Endothelial cell of umbilical vein (primary cell): ENCODE measurements around the gene TRPM1. TPM values are rescaled to one million over a fixed set of nuclear protein-coding genes. Genes with fewer than 3 reads are reported as not detected.
A peak's percentile ranks its signal among the peaks of the same experiment; 100 is the strongest.

Experiments used
- BruUV-seq: library from RNA; stranded (reverse); fragments of 400-500 nt; replicated peaks from 2 replicates; lab custom pipeline; 2021; lab: Mats Ljungman, UMichigan
- CTCF ChIA-PET: fragments of 300-600, 350-600 bp; sonication (Branson Sonifier 250); formaldehyde crosslinking; loops from one replicate; lab custom pipeline; 2021; ENCODE audit warnings: antibody characterized with exemption, inconsistent platforms; lab: Charles Lee
- POLR2A ChIA-PET: fragments of 300-600, 350-600 bp; sonication (Branson Sonifier 250); formaldehyde crosslinking; loops from one replicate; lab custom pipeline; 2021; ENCODE audit warnings: antibody characterized with exemption, inconsistent platforms; lab: Charles Lee
- DNase-seq: peaks from one replicate; pipeline ENCODE4 v3.0.0-alpha.2; 2011; ENCODE audit warnings: low read depth, low spot score
- FAIRE-seq: peaks from 2 replicates; lab custom pipeline; 2011; peaks lifted over from hg19 to GRCh38; lab: Jason Lieb, UNC
- H2AFZ ChIP-seq: 2 replicates; pipeline ENCODE4 v1.6.0; 2012; ENCODE audit warnings: low read depth, low read length, control low read depth, inconsistent platforms
- H3K27ac ChIP-seq: 2 replicates; pipeline ENCODE4 v1.5.1; 2011; ENCODE audit warnings: low read depth, mild to moderate bottlenecking, control low read depth, low read length, moderate library complexity; ENCODE audit not compliant: insufficient read depth
- H3K27me3 ChIP-seq, 2 experiments: 2 replicates each; pipeline versions ENCODE4 v1.6.0 to v1.6.1; 2011; ENCODE audit warnings: low read length in 2 of 2, mixed read lengths in 1 of 2; ENCODE audit not compliant: control insufficient read depth in 2 of 2, insufficient read depth in 2 of 2
- H3K36me3 ChIP-seq, 2 experiments: 2 replicates in 1 of 2; 3 replicates in 1 of 2; pipeline ENCODE4 v1.5.1; 2011; ENCODE audit warnings: low read length in 2 of 2, mild to moderate bottlenecking in 1 of 2, moderate library complexity in 1 of 2; ENCODE audit not compliant: control insufficient read depth in 2 of 2, insufficient read depth in 2 of 2; ENCODE audit errors: extremely low read depth in 1 of 2
- H3K4me1 ChIP-seq: 3 replicates; pipeline ENCODE4 v1.5.1; 2011; ENCODE audit warnings: mild to moderate bottlenecking, low read length; ENCODE audit not compliant: control insufficient read depth, insufficient read depth; ENCODE audit errors: extremely low read depth
- H3K4me2 ChIP-seq: 2 replicates; pipeline ENCODE4 v1.6.1; 2011; ENCODE audit warnings: low read length, control low read depth, mixed read lengths; ENCODE audit not compliant: insufficient read depth
- H3K4me3 ChIP-seq, 3 experiments: fragments of 200-600 bp in 1 of 3; sonication (generic), shearing (Covaris generic) in 1 of 3; replicated peaks in 1 of 3; 2 replicates each; pipeline ENCODE4 v1.5.1; 2011 to 2016; ENCODE audit warnings: control low read depth in 3 of 3, low read length in 3 of 3, mild to moderate bottlenecking in 2 of 3, inconsistent platforms in 1 of 3, low read depth in 1 of 3, moderate library complexity in 1 of 3; ENCODE audit not compliant: insufficient read depth in 1 of 3
- H3K79me2 ChIP-seq: 2 replicates; pipeline ENCODE4 v1.6.0; 2012; ENCODE audit warnings: low read length, inconsistent platforms; ENCODE audit not compliant: control insufficient read depth, insufficient read depth
- H3K9ac ChIP-seq: replicated peaks from 2 replicates; pipeline ENCODE3; 2011; ENCODE audit warnings: low read length, control low read depth; ENCODE audit not compliant: insufficient read depth; ENCODE audit errors: extremely low read depth
- H3K9me1 ChIP-seq: replicated peaks from 3 replicates; pipeline ENCODE4 v1.6.0; 2011; ENCODE audit warnings: mild to moderate bottlenecking, low read length; ENCODE audit not compliant: control insufficient read depth, insufficient read depth; ENCODE audit errors: extremely low read depth
- H3K9me3 ChIP-seq: replicated peaks from 2 replicates; pipeline ENCODE4 v1.5.1; 2012; ENCODE audit warnings: low read length, inconsistent platforms; ENCODE audit not compliant: control insufficient read depth, insufficient read depth
- H4K20me1 ChIP-seq: replicated peaks from 2 replicates; pipeline ENCODE3; 2011; ENCODE audit warnings: mild to moderate bottlenecking, low read length; ENCODE audit not compliant: control insufficient read depth, insufficient read depth; ENCODE audit errors: extremely low read depth
- CTCF ChIP-seq, 2 donors: IDR thresholded peaks; 1 replicate in 1 of 2; 2 replicates in 1 of 2; pipeline ENCODE4 v1.5.1; 2011; ENCODE audit warnings: low read length in 2 of 2, mild to moderate bottlenecking in 2 of 2, moderate library complexity in 2 of 2, control low read depth in 1 of 2, inconsistent platforms in 1 of 2, low read depth in 1 of 2; ENCODE audit not compliant: insufficient read depth in 1 of 2; ENCODE audit errors: extremely low read depth in 1 of 2
- EZH2 ChIP-seq: IDR thresholded peaks from 2 replicates; pipeline ENCODE4 v1.6.1; 2012; ENCODE audit warnings: borderline replicate concordance, low read depth, mild to moderate bottlenecking, moderate library complexity, low read length, inconsistent platforms; ENCODE audit not compliant: severe bottlenecking
- FOS ChIP-seq: IDR thresholded peaks from 2 replicates; pipeline ENCODE4 v1.6.1; 2011; ENCODE audit warnings: mild to moderate bottlenecking, low read length, moderate library complexity, borderline replicate concordance; ENCODE audit not compliant: insufficient read depth
- GATA2 ChIP-seq: IDR thresholded peaks from 2 replicates; pipeline ENCODE4 v1.7.0; 2011; ENCODE audit warnings: low read depth, mild to moderate bottlenecking, moderate library complexity, mixed read lengths, low read length; ENCODE audit not compliant: insufficient read length, insufficient read depth
- JUN ChIP-seq: IDR thresholded peaks from 2 replicates; pipeline ENCODE4 v1.6.1; 2011; ENCODE audit warnings: borderline replicate concordance, low read depth; ENCODE audit not compliant: insufficient read length, insufficient read depth
- MYC ChIP-seq: IDR thresholded peaks from one replicate; pipeline ENCODE4 v1.6.1; 2011; ENCODE audit warnings: mild to moderate bottlenecking, low read depth, low read length
- POLR2A ChIP-seq: IDR thresholded peaks from 2 replicates; pipeline ENCODE4 v1.6.1; 2012; ENCODE audit warnings: low read depth, mild to moderate bottlenecking, control low read depth, low read length
- POLR2AphosphoS5 ChIP-seq: IDR thresholded peaks from 2 replicates; pipeline ENCODE4 v1.6.1; 2012; ENCODE audit warnings: low read depth, mild to moderate bottlenecking, control low read depth, low read length, moderate library complexity; ENCODE audit not compliant: insufficient read depth
- dilution Hi-C: fragments of 300-500 bp; cut with MboI; formaldehyde crosslinking; loops from one replicate; pipeline ENCODE4 v1.15.0; 2019; ENCODE audit warnings: low sequenced_read_pairs; ENCODE audit not compliant: extremely low pct_ligation_motif_present
- intact Hi-C: fragments of 100-400 bp; cut with micrococcal nuclease; formaldehyde crosslinking; loops from one replicate; pipeline ENCODE4 v1.10.0; 2022
- polyA plus RNA-seq, 4 experiments: library from polyadenylated mRNA; depleted of rRNA in 3 of 4; stranded (reverse) in 3 of 4; unstranded in 1 of 4; fragments of >200 nt; gene quantifications; 2 replicates each; pipeline versions ENCODE4 v1.2.1 to v1.2.3, GENCODE V29; 2011 to 2012; ENCODE audit warnings: missing spikeins in 1 of 4
- total RNA-seq: library from RNA; stranded (reverse); gene quantifications from 2 replicates; pipeline ENCODE4 v1.2.3, GENCODE V29; 2021
- TF ChIP-seq, protein P1 (sequence below): IDR thresholded peaks from 2 replicates; pipeline ENCODE4 v1.6.1; 2011; ENCODE audit not compliant: insufficient read depth, insufficient read length

The TRPM1 gene
- total and polyA plus RNA-seq, 2 donors (not counting 3 experiments of a cell fraction or from before 2014, with no cell fraction given) = 0.19 TPM; not detected in 1

GRCh38 chr15:31020542-31020941, 81.0 kb downstream of the TRPM1 start:
- ChIA-PET POLR2A (no interaction called here), CTCF (no interaction called here)
- H4K20me1 ChIP-seq = no peaks in the 10 kb centered on the region
- peak; percentile 29 for DNase-seq
- no peak overlapping the region for H3K4me2 ChIP-seq
- H3K27me3 ChIP-seq = no peaks in the 10 kb centered on the region
- no peak for FAIRE-seq
- H3K36me3 ChIP-seq = no peaks in the 10 kb centered on the region
- peaks cover 28% of the 10 kb centered on the region for H3K4me1 ChIP-seq
- H3K27ac ChIP-seq = no peak overlapping the region
- no peaks in the 10 kb centered on the region for H3K9me3 ChIP-seq
- TF ChIP-seq EZH2 (no peak), FOS (no peak), POLR2AphosphoS5 (no peak), POLR2A (no peak), CTCF (IDR thresholded peaks at IDR 0.05; ENCODE audit: extremely low read depth in 1 of 2, insufficient read depth in 1 of 2, low read depth in 1 of 2, low read length in 2 of 2) (no peak), GATA2 (no peak), MYC (no peak), JUN (no peak)
- TF ChIP-seq, protein P1, sequence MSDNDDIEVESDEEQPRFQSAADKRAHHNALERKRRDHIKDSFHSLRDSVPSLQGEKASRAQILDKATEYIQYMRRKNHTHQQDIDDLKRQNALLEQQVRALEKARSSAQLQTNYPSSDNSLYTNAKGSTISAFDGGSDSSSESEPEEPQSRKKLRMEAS = no peak
- H2AFZ ChIP-seq = no peak overlapping the region
- no peaks in the 10 kb centered on the region for H3K79me2 ChIP-seq
- intact Hi-C loops = loop anchor here (5.0 kb wide), 1 partner anchor 62 kb away; no protein-coding TSS in a partner anchor
- H3K9me1 ChIP-seq = no peaks in the 10 kb centered on the region
- dilution Hi-C loops = no loop called here
- no TSS peak for BruUV-seq
- H3K9ac ChIP-seq = no peak overlapping the region
- H3K4me3 ChIP-seq = no peak overlapping the region
